Mucosa of rectum (tissue), 2 donors: Measurements from ENCODE around the gene MCM7.

Experiments used
- H3K27ac ChIP-seq, 2 donors: one replicate each; pipeline ENCODE4 v1.7.0; 2013; ENCODE audit warnings: inconsistent platforms in 2 of 2, low read depth in 2 of 2, low read length in 2 of 2
- H3K27me3 ChIP-seq, 2 donors: one replicate each; pipeline ENCODE4 v1.7.0; 2013; ENCODE audit warnings: low read length in 2 of 2; ENCODE audit not compliant: control insufficient read depth in 2 of 2, insufficient read depth in 2 of 2
- H3K36me3 ChIP-seq, 2 donors: one replicate each; pipeline ENCODE4 v1.7.0; 2013; ENCODE audit warnings: low read length in 2 of 2; ENCODE audit not compliant: control insufficient read depth in 2 of 2, insufficient read depth in 2 of 2
- H3K4me1 ChIP-seq, 2 donors: one replicate each; pipeline ENCODE4 v1.7.0; 2013; ENCODE audit warnings: low read length in 2 of 2, mild to moderate bottlenecking in 1 of 2; ENCODE audit not compliant: control insufficient read depth in 2 of 2, insufficient read depth in 2 of 2
- H3K4me3 ChIP-seq, 2 donors: one replicate each; pipeline ENCODE4 v1.7.0; 2013; ENCODE audit warnings: low read length in 2 of 2
- H3K9ac ChIP-seq, 2 donors: one replicate each; pipeline ENCODE4 v1.7.0; 2013; ENCODE audit warnings: low read length in 2 of 2, low read depth in 1 of 2, mild to moderate bottlenecking in 1 of 2
- H3K9me3 ChIP-seq, 2 donors: one replicate each; pipeline ENCODE4 v1.7.0; 2013; ENCODE audit warnings: low read length in 2 of 2; ENCODE audit not compliant: control insufficient read depth in 2 of 2
- donor health status: healthy.
- donor health status: Normal muscosa, but diverticular disease.

The MCM7 gene

DNA sequence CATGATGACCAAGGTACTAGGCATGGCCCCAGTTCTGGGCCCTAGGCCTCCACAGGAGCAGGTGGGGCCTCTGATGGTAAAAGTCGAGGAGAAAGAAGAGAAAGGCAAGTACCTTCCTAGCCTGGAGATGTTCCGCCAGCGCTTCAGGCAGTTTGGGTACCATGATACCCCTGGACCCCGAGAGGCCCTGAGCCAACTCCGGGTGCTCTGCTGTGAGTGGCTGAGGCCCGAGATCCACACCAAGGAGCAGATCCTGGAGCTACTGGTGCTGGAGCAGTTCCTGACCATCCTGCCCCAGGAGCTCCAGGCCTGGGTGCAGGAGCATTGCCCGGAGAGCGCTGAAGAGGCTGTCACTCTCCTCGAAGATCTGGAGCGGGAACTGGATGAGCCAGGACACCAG lies 44.2 kb downstream of the MCM7 start:
- H3K36me3 ChIP-seq: peaks cover 22 to 26% of the 10 kb centered on the region in 2 donors
- H3K27me3 ChIP-seq: no peaks in the 10 kb centered on the region
- no peaks in the 10 kb centered on the region for H3K9me3 ChIP-seq
- no peak overlapping the region for H3K9ac ChIP-seq
- no peak overlapping the region for H3K27ac ChIP-seq
- H3K4me1 ChIP-seq: peaks cover 2 to 5% of the 10 kb centered on the region in 2 donors
- H3K4me3 ChIP-seq: no peak overlapping the region

DNA sequence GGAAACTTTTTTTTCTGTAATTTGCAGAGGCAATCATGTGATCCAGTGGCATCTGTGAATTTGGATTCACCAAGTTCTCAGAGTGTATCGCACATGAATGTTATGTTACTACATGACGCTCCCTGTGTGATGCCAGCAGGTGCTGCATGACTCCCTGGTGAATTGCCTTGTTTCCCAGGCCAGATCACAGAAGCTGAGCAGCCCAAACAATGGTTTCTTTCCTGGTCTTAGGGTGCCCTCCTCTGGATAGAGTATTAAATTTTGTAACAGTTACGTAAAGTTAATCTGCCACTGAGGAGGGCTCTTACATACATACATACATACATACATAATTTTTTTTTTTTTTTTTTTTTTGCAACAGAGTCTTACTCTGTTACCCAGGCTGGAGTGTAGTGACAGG lies 48.0 kb downstream of the MCM7 start:
- no peaks in the 10 kb centered on the region for H3K9me3 ChIP-seq
- H3K27me3 ChIP-seq: no peaks in the 10 kb centered on the region
- no peak overlapping the region for H3K4me3 ChIP-seq
- no peak overlapping the region for H3K27ac ChIP-seq
- H3K36me3 ChIP-seq: peaks cover 7 to 14% of the 10 kb centered on the region in 2 donors
- H3K9ac ChIP-seq: no peak overlapping the region
- H3K4me1 ChIP-seq: peaks cover 6 to 15% of the 10 kb centered on the region in 2 donors

DNA sequence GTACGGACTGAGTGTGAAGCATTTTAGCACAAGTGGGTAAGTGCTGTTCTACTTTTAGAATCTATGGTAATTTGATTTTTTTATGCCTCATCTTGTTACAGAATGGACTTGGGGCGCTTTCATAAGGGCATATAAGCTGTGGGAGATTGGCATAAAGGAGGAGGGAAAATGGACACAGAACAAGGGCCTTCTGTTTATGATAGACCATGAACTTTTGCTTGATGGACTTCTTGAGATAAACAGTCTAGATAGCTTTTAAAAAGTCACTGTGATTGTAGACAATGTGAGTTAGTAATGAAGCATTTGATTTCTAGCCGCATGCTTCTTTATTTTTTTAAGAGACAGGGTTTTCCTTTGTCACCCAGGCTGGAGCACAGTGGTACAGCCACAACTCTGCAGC lies 49.6 kb downstream of the MCM7 start:
- no peak overlapping the region for H3K27ac ChIP-seq
- H3K9me3 ChIP-seq: no peaks in the 10 kb centered on the region
- H3K36me3 ChIP-seq: no peaks in the 10 kb centered on the region
- H3K4me3 ChIP-seq: no peak overlapping the region
- no peaks in the 10 kb centered on the region for H3K27me3 ChIP-seq
- H3K9ac ChIP-seq: no peak overlapping the region
- H3K4me1 ChIP-seq: peaks cover 6 to 15% of the 10 kb centered on the region in 2 donors

DNA sequence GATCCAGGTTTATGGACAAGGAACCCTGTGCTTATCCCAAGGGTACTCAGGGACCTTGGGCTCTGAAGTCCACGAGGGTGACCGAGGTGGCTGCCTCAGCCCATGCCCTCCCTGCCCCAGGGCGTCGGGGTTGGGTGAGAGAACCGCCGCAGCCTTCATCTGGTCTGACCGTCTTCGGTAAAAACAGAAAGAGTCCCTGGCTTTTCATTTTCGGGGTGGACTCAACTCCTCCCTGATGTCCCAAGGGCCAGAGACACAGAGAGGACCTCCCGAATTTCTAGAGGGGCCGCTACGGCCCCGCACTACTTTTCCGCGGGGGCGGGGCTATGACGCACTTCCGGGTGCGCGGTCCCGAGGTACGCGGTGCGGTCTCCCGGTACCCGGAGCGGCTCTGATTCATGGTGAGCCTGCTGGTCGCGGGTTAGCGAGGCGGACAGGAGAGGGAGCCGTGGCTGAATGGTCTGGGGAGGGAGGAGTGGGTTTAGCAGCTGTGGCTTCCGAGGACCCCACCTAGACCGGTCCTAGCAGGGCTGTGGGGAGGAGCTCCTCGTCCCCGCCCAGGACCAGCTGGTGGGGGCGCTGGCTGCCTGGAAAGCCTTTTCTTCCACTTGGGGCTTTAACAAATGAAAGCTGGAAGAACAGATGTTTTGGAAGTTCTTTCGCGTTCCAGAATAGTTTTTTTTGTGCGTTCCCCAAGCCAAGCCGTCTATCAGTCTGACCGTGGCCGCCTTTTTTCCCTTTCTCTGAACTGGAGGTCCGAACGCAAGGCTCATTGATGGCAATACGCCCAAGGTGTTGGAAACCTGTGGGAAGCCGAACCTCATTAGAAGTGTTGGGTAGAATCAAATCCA lies 51.5 kb downstream of the MCM7 start, which contains the start of gene ZSCAN21:
ZSCAN21 (plus strand) TSS at position 334 of the 851 bp plus-strand sequence. CDS start 7,233 bp downstream, outside the sequence.
- Histone ChIP-seq H3K27ac (peak within 1 kb of the TSS; percentile 97 to 98), H3K27me3 (no peaks in the 10 kb centered on the region), H3K9me3 (no peaks in the 10 kb centered on the region), H3K4me3 (peak within 1 kb of the TSS; percentile 96 to 97), H3K36me3 (no peaks in the 10 kb centered on the region), H3K9ac (peak within 1 kb of the TSS; percentile 93 to 95), H3K4me1 (peaks cover 6 to 15% of the 10 kb centered on the region in 2 donors)

DNA sequence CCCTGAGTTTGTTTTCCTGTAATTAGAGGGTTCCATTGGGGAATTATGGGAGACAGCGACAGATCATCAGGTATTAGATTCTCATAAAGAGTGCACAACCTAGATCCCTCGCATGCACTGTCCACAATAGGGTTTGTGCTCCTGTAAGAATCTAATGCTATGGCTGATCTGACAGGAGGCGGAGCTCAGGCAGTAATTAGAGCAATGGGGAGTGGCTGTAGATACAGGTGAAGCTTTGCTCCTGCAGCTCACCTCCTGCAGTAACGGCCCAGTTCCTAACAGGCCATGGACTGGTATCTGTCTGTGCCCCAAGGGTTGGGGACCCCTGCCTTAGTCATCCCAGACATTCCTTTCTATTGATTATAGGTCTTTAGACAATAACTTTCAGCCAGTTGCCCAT lies 52.5 kb downstream of the MCM7 start:
- Histone ChIP-seq H3K27ac (no peak overlapping the region), H3K4me3 (peak overlapping the region; percentile 96 to 97), H3K27me3 (no peaks in the 10 kb centered on the region), H3K4me1 (peaks cover 5 to 14% of the 10 kb centered on the region in 2 donors), H3K36me3 (no peaks in the 10 kb centered on the region), H3K9me3 (no peaks in the 10 kb centered on the region), H3K9ac (no peak overlapping the region)

DNA sequence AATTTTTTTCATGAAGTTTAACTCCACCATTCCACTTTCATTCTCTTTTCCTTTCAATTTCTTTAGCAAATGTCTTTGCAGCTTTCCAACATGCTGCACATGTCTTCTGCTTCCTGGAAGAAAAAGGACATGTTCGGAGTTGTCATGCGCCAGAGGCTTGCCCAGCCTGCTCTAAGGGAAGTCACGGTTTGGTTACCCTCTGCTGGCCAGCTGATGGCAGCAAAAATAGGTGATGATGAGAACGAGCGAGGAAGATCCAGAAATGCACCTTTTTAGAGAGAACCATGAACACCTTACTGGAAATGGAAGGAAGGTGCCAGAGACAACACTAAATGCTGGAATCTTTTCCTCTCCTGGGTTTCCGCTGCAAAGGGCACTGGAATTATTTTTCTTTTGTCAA lies 56.5 kb downstream of the MCM7 start:
- peaks cover 0 to 5% of the 10 kb centered on the region in 2 donors for H3K4me1 ChIP-seq
- no peaks in the 10 kb centered on the region for H3K27me3 ChIP-seq
- H3K27ac ChIP-seq: no peak overlapping the region
- no peak overlapping the region for H3K9ac ChIP-seq
- H3K4me3 ChIP-seq: no peak overlapping the region
- H3K9me3 ChIP-seq: no peaks in the 10 kb centered on the region
- no peaks in the 10 kb centered on the region for H3K36me3 ChIP-seq
